Natural killer cell (primary cell): ENCODE data around the gene FAM13A. TPM values are rescaled to one million over a fixed set of nuclear protein-coding genes. Genes with fewer than 3 reads are reported as not detected.
"Not testable (repeated sequence)": the region's sequence is repeated elsewhere in the genome, so short reads cannot be mapped to it uniquely, and the experiment has no call there.

Experiments
- ATAC-seq, 3 donors: fragments of 150-1000 bp in 2 of 3; fragments of 200-7000 bp in 1 of 3; cut with Tn5 transposase; 1 replicate in 1 of 3; 2 replicates in 2 of 3; pipeline ENCODE4 v1.10.0; 2021; ENCODE audit warnings: mild to moderate bottlenecking in 2 of 3, moderate library complexity in 2 of 3
- DNase-seq, 2 donors: peaks; one replicate each; pipeline versions ENCODE4 v3.0.0 to v3.0.0-alpha.2; 2013 to 2021; ENCODE audit warnings: mixed read lengths in 1 of 2
- H3K27ac ChIP-seq: one replicate; pipeline ENCODE4 v1.5.1; 2013; ENCODE audit warnings: mild to moderate bottlenecking, low read length
- H3K27me3 ChIP-seq: one replicate; pipeline ENCODE4 v1.6.1; 2013; ENCODE audit warnings: low read length; ENCODE audit not compliant: control insufficient read depth, insufficient read depth
- H3K36me3 ChIP-seq: one replicate; pipeline ENCODE4 v1.6.1; 2013; ENCODE audit warnings: low read length; ENCODE audit not compliant: control insufficient read depth, insufficient read depth
- H3K4me1 ChIP-seq: one replicate; pipeline ENCODE4 v1.6.1; 2013; ENCODE audit warnings: low read length; ENCODE audit not compliant: control insufficient read depth, insufficient read depth
- H3K4me3 ChIP-seq: one replicate; pipeline ENCODE4 v1.5.1; 2013; ENCODE audit warnings: low read length
- H3K9me3 ChIP-seq: one replicate; pipeline ENCODE4 v1.6.1; 2013; ENCODE audit warnings: low read length; ENCODE audit not compliant: control insufficient read depth, insufficient read depth
- H3K27ac Mint-ChIP-seq, 2 donors: one replicate each; pipeline ENCODE4 v1.8.0; 2022; ENCODE audit warnings: mild to moderate bottlenecking in 2 of 2, mixed read lengths in 2 of 2, moderate library complexity in 1 of 2
- H3K27me3 Mint-ChIP-seq, 2 donors: one replicate each; pipeline ENCODE4 v1.8.0; 2022; ENCODE audit warnings: low read depth in 2 of 2, mixed read lengths in 2 of 2
- H3K36me3 Mint-ChIP-seq: one replicate; pipeline ENCODE4 v1.8.0; 2022; ENCODE audit warnings: mixed read lengths
- H3K4me1 Mint-ChIP-seq, 2 donors: one replicate each; pipeline ENCODE4 v1.8.0; 2022; ENCODE audit warnings: mixed read lengths in 2 of 2
- H3K4me3 Mint-ChIP-seq: one replicate; pipeline ENCODE4 v1.8.0; 2022; ENCODE audit warnings: mild to moderate bottlenecking, moderate library complexity, mixed read lengths
- H3K9me3 Mint-ChIP-seq, 2 donors: one replicate each; pipeline ENCODE4 v1.8.0; 2022; ENCODE audit warnings: mixed read lengths in 2 of 2
- WGBS: methylation state at CpG from one replicate; pipeline ENCODE4 v1.1.7; 2013; ENCODE audit warnings: missing lambda C conversion rate; ENCODE audit not compliant: insufficient coverage; 5-methylcytosine and 5-hydroxymethylcytosine counted together
- intact Hi-C: fragments of 100-400 bp; cut with micrococcal nuclease; formaldehyde crosslinking; loops from one replicate; pipeline ENCODE4 v1.14.2; 2022
- total RNA-seq, 4 donors: library from RNA; stranded (reverse); fragments of 120-200 nt in 1 of 4; gene quantifications; one replicate each; pipeline versions ENCODE4 v1.2.3 to v1.2.4, GENCODE V29; 2013 to 2022
- TF ChIP-seq, protein P1 (sequence below): fragments of 200-600 bp; IDR thresholded peaks from one replicate; pipeline ENCODE4 v1.8.0; 2022; ENCODE audit warnings: antibody characterized with exemption

The FAM13A gene
- total RNA-seq, 3 donors from 2014 or later (not counting 1 experiment from before 2014, with no cell fraction given): 8.8 to 10.0 (median 8.9) TPM

GRCh38 chr4:88908003-88908402, 149.0 kb downstream of the FAM13A start:
- TF ChIP-seq, protein P1, sequence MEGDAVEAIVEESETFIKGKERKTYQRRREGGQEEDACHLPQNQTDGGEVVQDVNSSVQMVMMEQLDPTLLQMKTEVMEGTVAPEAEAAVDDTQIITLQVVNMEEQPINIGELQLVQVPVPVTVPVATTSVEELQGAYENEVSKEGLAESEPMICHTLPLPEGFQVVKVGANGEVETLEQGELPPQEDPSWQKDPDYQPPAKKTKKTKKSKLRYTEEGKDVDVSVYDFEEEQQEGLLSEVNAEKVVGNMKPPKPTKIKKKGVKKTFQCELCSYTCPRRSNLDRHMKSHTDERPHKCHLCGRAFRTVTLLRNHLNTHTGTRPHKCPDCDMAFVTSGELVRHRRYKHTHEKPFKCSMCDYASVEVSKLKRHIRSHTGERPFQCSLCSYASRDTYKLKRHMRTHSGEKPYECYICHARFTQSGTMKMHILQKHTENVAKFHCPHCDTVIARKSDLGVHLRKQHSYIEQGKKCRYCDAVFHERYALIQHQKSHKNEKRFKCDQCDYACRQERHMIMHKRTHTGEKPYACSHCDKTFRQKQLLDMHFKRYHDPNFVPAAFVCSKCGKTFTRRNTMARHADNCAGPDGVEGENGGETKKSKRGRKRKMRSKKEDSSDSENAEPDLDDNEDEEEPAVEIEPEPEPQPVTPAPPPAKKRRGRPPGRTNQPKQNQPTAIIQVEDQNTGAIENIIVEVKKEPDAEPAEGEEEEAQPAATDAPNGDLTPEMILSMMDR: no peak
- intact Hi-C loops: no loop called here
- Mint-ChIP-seq H3K27ac (no peak overlapping the region), H3K9me3 (no peaks in the 10 kb centered on the region), H3K4me3 (no peak overlapping the region), H3K27me3 (no peaks in the 10 kb centered on the region), H3K4me1 (no peaks in the 10 kb centered on the region), H3K36me3 (no peaks in the 10 kb centered on the region)
- DNase-seq (no peak), ATAC-seq (no peak)
- H3K9me3 ChIP-seq: no peaks in the 10 kb centered on the region
- no peak overlapping the region for H3K27ac ChIP-seq
- H3K4me1 ChIP-seq: no peaks in the 10 kb centered on the region
- WGBS: no CpG with 5 or more reads among the region's 1 CpG
- no peak overlapping the region for H3K4me3 ChIP-seq
- H3K27me3 ChIP-seq: no peaks in the 10 kb centered on the region
- no peaks in the 10 kb centered on the region for H3K36me3 ChIP-seq

GRCh38 chr4:88907478-88907877, 149.5 kb downstream of the FAM13A start:
- Histone ChIP-seq H3K4me3 (no peak overlapping the region), H3K9me3 (no peaks in the 10 kb centered on the region), H3K27me3 (no peaks in the 10 kb centered on the region), H3K27ac (no peak overlapping the region), H3K4me1 (no peaks in the 10 kb centered on the region), H3K36me3 (no peaks in the 10 kb centered on the region)
- intact Hi-C loops: no loop called here
- Mint-ChIP-seq H3K27me3 (no peaks in the 10 kb centered on the region), H3K4me3 (no peak overlapping the region), H3K4me1 (no peaks in the 10 kb centered on the region), H3K36me3 (no peaks in the 10 kb centered on the region), H3K9me3 (no peaks in the 10 kb centered on the region), H3K27ac (no peak overlapping the region)
- TF ChIP-seq, protein P1: no peak
- WGBS: 94% methylated on average over 5 of the region's 5 CpGs
- DNase-seq (no peak), ATAC-seq (no peak)

- H3K4me3 Mint-ChIP-seq, H3K4me1 ChIP-seq, DNase-seq, ATAC-seq, H3K36me3 Mint-ChIP-seq, H3K9me3 ChIP-seq, H3K4me1 Mint-ChIP-seq, H3K36me3 ChIP-seq, H3K4me3 ChIP-seq, H3K27me3 Mint-ChIP-seq, H3K27me3 ChIP-seq, H3K27ac ChIP-seq, H3K27ac Mint-ChIP-seq, intact Hi-C loops: not testable (repeated sequence)
- H3K9me3 Mint-ChIP-seq: peaks cover 6 to 11% of the 10 kb centered on the region in 2 donors
- 82% methylated on average over 3 of the region's 3 CpGs for WGBS
Measured at GRCh38 chr4:88904240-88904639, 152.7 kb downstream of the FAM13A start.

GRCh38 chr4:88900432-88900831, 156.6 kb downstream of the FAM13A start:
- ATAC-seq (no peak), DNase-seq (no peak)
- 58% methylated on average over 2 of the region's 2 CpGs for WGBS
- Histone ChIP-seq H3K4me3 (no peak overlapping the region), H3K4me1 (no peaks in the 10 kb centered on the region), H3K36me3 (no peaks in the 10 kb centered on the region), H3K9me3 (no peaks in the 10 kb centered on the region), H3K27ac (no peak overlapping the region), H3K27me3 (no peaks in the 10 kb centered on the region)
- H3K27me3 Mint-ChIP-seq: no peaks in the 10 kb centered on the region
- H3K36me3 Mint-ChIP-seq: peaks cover 9% of the 10 kb centered on the region
- intact Hi-C loops: no loop called here
- no peak overlapping the region for H3K27ac Mint-ChIP-seq
- H3K9me3 Mint-ChIP-seq: peaks cover 6 to 11% of the 10 kb centered on the region in 2 donors
- H3K4me1 Mint-ChIP-seq: no peaks in the 10 kb centered on the region
- TF ChIP-seq, protein P1: no peak
- H3K4me3 Mint-ChIP-seq: no peak overlapping the region
